HG03342 (cell line): ENCODE data around the gene ODAM.
"Not testable (repeated sequence)": the region's sequence is repeated elsewhere in the genome, so short reads cannot be mapped to it uniquely, and the experiment has no call there.

Source experiments
- ATAC-seq: cut with Tn5 transposase; IDR thresholded peaks from one replicate; pipeline ENCODE4 v1.9.1; 2021; ENCODE audit warnings: mild to moderate bottlenecking, moderate library complexity; ENCODE audit not compliant: unreplicated experiment

Gene ODAM, protein sequence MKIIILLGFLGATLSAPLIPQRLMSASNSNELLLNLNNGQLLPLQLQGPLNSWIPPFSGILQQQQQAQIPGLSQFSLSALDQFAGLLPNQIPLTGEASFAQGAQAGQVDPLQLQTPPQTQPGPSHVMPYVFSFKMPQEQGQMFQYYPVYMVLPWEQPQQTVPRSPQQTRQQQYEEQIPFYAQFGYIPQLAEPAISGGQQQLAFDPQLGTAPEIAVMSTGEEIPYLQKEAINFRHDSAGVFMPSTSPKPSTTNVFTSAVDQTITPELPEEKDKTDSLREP

DNA sequence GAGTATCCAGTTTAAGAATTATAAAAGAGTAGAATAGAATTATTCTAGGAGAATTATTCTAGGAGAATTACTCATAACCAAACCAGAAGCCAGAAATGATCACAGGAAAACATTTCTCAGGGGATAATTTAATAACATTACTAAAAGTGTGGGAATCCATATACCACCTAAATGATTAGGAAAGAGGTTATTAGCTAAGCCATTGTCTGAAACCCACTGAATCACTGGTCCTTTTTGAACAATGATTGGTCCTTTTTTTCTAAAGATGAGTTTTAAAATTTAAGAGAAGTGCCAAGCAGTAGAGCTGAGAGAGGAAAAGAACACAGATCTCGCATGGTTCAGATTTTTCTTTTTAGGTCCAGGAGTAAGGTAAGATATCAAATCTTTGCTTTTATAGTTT is at the start of gene ODAM:
ODAM (plus strand) TSS at position 301 of the 400 bp plus-strand sequence. CDS start 819 bp downstream, outside the sequence.
- no peak for ATAC-seq

GRCh38 chr4:70151271-70151670 is 44.3 kb upstream of the ODAM start:
- no peak for ATAC-seq

- no peak for ATAC-seq
Observed at GRCh38 chr4:70152088-70152487, 43.4 kb upstream of the ODAM start.

DNA sequence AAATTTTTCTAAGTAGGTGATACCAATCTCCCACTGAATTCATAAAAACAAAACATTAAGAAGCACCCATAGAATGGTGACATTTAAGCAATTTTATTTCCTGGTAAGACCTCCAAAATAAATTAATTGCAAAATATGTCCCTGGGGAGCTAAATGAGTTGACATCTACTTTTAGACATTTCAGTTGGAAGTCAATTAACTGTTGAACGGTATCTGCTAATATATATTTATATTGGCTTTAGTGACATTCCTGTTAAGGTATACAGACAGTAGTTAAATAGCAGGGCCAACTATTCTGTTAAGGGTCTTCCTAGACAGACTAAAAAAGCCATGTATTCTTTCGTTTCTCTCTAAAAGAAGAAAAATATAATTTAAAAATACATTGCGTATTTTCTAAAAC is 41.6 kb upstream of the ODAM start, which contains the start of gene PRR27:
PRR27 (plus strand) TSS at position 301 of the 400 bp plus-strand sequence. CDS start 139 bp downstream, outside the sequence.
- no peak for ATAC-seq

DNA sequence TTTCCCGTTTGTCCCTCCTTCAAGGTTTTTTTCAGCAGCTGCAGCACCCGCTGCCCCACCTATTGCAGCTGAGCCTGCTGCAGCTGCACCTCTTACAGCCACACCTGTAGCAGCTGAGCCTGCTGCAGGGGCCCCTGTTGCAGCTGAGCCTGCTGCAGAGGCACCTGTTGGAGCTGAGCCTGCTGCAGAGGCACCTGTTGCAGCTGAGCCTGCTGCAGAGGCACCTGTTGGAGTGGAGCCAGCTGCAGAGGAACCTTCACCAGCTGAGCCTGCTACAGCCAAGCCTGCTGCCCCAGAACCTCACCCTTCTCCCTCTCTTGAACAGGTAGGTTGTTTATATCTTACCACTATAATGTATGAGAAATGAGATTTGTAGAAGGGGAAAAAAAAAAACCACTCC is 36.9 kb upstream of the ODAM start:
- ATAC-seq, result no peak

- no peak for ATAC-seq
Observed at GRCh38 chr4:70177090-70177489, 18.4 kb upstream of the ODAM start.

GRCh38 chr4:70178075-70178660 is 17.4 kb upstream of the ODAM start:
- ATAC-seq, result no peak

DNA sequence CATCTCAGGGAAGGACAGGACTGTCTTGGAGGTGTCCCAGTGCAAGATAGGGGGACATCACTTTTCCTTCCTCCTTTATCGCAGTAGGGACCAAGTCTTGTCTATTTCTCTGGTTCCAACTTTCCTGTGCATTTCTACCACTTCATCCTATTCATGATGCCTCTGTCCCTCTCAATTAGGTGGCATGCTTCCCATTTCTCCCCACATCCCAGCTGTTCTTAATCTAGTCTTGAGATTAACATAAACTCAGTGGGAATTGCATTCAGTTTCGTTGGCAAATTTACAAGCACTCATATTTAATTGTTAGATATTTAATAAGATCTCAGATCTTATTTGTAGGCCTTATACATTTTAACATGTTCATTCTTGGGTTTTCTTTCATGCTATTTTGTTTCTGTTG is 15.7 kb upstream of the ODAM start:
- no peak for ATAC-seq

GRCh38 chr4:70181864-70182263 is 13.7 kb upstream of the ODAM start:
- no peak for ATAC-seq

DNA sequence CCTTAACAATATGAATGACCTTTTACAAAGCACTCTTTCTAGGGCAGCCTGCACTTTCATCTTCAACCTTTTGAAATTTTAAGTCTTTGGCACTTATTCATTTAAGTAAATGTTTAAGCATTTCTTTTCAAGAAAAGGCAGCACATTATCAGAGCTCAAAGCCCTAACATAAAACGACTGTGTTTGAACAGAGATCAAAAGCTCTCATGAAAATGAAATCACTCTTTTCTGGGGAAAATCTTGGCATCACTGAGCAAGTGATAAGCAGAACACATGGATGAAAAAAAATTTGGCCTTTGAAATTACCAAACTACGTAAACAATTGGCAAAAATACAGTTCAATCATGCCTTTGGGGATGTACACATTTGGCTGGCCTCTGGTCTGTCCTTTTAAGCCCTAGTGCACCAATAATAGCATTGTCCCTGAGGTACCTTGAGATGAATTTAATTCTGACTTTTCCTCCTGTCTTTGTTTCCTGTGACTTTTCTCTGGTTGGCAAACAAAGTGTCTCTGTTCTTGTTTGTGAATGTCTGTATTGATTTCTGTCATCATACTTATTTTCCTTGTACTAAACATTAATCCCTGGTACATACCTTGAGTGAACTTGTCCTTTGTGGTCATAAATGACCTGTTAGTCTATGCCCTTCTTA is 12.9 kb upstream of the ODAM start:
- ATAC-seq, result no peak

- peak; percentile 92 for ATAC-seq
Observed at GRCh38 chr4:70183168-70183939, 12.2 kb upstream of the ODAM start.

DNA sequence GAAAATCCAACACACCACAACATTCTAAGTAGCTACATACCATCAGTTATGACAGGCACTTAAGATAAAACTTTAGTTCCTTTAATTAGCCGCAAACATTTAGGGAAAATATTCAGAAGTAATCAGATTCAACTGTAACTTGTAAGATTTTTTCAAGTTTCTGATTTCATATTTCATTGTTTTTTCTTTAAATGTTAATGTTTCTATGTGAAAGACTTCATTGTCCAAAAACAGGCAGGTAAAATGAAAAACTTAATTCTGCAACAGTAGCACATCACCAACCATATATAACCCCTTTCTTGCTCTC is 11.6 kb upstream of the ODAM start:
- ATAC-seq, result no peak

DNA sequence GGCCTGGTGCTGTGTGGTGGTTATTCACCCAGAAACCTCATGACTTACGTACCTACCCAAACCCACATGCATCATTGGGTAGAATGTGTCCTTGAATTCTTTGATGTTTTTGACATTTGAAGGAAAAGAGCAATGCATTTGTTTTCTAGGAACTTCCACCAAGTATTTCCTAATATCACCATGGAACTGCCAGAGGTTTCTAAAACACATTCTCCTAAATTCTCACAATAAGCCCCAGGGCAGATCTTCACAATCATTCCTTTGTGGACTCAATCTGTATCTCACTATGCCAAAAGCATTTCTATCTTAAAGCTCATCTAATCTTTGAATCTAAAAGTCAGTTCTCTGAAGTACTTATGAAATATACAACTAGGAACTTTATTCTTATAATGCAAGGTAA is 8.3 kb upstream of the ODAM start:
- ATAC-seq, result no peak

GRCh38 chr4:70190579-70190978 is 4.9 kb upstream of the ODAM start:
- no peak for ATAC-seq

DNA sequence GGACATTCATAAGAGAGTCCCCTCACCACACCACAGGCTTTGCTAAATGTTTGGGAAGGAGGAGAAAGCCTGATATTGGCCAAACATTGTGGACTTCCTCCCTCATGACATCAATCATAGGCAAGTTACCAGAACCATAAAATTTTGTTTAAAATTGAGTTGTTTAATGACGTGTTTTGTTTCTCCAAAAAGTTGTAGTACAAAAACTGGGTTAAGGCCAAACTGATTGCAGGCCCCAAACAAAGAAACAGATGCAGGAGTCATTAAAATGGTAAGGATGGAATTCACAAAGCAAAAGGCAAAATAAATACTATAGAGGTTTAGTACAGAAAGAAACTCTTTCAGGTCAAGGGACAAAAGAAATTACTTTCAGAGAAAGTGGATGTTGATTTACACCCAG is 3.9 kb upstream of the ODAM start:
- ATAC-seq, result no peak

- no peak for ATAC-seq
Observed at GRCh38 chr4:70192895-70193294, 2.6 kb upstream of the ODAM start.

DNA sequence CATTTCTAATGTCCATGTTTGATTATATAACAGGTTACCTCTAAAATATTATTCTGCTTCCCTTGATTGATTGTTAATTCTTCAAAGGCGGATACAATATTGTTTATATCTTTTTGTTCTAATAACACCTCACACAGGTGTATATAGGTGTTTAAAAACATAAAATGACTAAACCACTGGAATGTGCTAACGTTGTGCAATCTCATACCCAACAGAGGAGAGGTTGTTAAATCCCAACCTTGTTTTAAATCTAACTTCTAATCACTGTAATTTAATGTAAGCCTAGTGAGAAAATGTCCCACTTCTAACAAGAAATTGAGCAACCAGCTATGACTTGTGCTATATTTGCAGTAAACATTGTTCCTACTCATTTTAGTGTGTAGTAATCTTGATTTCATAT is 1.3 kb downstream of the ODAM start:
- no peak for ATAC-seq

DNA sequence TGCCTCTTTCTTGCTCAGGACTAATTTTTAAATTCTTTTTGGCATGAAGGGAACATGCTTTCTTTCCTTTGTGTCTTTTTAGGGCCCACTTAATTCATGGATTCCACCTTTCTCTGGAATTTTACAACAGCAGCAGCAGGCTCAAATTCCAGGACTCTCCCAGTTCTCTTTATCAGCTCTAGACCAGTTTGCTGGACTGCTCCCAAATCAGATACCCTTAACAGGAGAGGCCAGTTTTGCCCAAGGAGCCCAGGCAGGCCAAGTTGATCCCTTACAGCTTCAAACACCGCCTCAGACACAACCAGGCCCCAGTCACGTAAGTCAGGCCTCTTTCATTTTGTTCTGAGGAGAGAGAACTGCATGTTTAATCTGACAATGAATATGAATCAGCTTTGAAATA is 2.3 kb downstream of the ODAM start:
- no peak for ATAC-seq

DNA sequence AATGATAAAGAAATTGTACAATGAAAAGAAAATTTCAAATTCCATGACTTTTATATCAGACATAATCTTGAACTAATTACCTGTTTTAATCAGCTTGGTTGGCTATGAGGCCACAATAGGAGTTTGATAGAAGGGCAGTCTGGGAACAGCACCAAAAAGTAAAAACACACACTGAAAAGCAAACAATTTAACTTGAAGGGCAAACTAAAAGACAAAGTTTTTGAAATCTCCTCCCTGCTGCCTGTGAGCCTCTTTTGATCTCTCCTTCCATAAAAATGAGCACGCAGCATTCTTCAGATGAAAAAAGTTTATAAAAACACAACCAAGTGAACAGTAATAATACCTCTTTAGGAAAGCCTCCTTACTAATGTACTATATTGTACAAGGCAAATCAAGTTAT is 8.1 kb downstream of the ODAM start:
- no peak for ATAC-seq

- ATAC-seq, result not testable (repeated sequence)
Observed at GRCh38 chr4:70212752-70213151, 17.2 kb downstream of the ODAM start.

DNA sequence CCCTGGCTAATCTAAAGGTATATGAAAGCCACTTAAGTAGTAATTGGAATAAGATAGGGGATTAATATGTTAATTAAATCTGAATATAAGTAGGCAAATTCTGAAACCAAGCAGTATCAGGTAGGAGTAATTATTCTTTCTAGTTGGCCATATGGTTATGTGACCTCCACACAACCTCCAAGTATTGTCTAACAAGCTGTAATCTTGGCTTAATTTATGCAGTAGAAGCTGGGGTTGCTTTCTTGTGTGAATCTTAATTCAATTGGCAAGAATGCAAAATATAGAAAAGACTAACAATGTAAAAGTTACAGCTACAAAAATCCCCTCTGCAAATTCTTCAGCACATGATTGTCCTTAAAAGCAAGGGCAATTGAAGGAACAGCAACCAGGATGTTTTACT is 20.6 kb downstream of the ODAM start:
- not testable (repeated sequence) for ATAC-seq

DNA sequence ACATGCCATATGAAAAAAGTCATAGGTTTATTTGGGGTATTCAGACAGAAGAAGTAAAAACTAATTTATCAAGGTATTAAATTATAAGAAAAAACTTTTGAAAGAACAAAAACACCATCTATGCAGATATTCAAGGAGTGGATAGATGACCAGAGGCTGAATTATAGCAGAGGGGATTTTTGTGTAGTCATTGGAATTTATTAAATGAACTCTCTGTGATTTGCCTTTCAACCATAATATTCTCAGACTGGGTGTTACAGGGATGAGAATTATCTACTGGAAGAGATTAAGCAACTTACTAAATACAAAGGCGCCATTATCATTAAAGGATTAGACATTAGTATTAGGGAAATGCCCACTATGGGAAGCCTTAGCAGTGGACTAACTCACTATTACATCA is 21.0 kb downstream of the ODAM start:
- ATAC-seq, result not testable (repeated sequence)
